ENCODE measurements around the gene UHMK1.
"Not testable (repeated sequence)": the region's sequence is repeated elsewhere in the genome, so short reads cannot be mapped to it uniquely, and the experiment has no call there.

The UHMK1 gene

GRCh38 chr1:162568802-162569201 lies 71.2 kb downstream of the UHMK1 start:
- no peak for DNase-seq

GRCh38 chr1:162570718-162571117 lies 73.1 kb downstream of the UHMK1 start:
- no peak for DNase-seq

DNA sequence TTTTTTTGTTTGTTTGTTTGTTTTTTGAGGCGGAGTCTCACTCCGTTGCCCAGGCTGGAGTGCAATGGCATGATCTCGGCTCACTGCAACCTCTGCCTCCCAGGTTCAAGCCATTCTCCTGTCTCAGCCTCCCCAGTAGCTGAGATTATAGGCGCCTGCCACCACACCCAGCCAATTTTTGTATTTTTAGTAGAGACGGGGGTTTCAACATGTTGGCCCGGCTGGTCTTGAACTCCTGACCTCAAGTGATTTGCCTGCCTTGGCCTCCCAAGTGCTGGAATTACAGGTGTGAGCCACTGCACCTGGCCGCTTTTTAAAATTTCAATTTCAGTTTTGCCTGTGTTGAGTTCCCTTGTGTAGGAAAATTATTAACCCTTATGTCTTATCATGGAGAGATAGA lies 73.5 kb downstream of the UHMK1 start:
- not testable (repeated sequence) for DNase-seq

DNA sequence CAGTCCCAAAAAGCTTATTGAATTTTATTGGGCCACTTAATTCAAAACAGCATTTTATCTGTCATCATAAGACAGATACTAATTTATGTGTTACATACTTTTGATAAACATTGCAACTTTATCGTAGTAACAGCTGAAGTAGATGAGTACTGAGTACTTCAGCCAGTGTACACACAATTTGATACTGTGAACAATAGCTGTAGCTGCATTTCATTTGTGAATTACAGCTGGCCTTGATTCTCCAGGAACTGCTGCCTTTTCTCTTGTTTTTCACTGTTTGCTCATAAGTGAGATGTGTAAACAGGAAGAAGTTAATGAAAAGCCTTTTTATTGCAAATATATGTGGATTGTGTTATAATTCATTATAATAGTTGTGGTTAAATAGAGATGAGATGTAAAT lies 74.1 kb downstream of the UHMK1 start:
- no peak for DNase-seq

GRCh38 chr1:162573136-162573535 lies 75.5 kb downstream of the UHMK1 start:
- DNase-seq, result no peak

GRCh38 chr1:162578071-162578700 lies 80.6 kb downstream of the UHMK1 start:
- no peak for DNase-seq

GRCh38 chr1:162578936-162579335 lies 81.3 kb downstream of the UHMK1 start:
- DNase-seq, result no peak
